ENCODE results near the gene CLTRN. TPM values are rescaled to one million over a fixed set of nuclear protein-coding genes. Genes with fewer than 3 reads are reported as not detected.
"Not testable (repeated sequence)": the region's sequence is repeated elsewhere in the genome, so short reads cannot be mapped to it uniquely, and the experiment has no call there.

Gene CLTRN
- polyA plus RNA-seq, 4 donors, result 17.3 to 27.3 (median 24.1) TPM

DNA sequence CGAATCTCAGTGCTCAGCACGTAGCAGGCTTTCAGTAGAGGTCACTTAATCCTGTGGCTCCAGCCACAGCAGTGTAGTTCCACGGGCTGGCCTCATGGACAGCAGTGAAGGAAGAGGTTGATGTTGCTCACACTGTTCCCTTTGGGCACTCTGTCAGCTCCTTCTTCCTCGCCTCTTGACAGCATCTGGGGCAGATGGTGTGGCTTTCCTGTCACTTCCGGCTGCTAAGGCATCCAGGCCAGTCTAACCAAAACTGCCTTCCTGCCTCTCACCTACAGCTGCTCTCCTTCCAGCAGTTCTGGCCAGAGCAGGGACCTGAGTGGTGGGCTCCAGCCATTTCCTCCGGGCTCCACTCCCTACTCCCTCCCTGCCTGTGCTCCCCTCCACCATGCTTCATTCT, 9.8 kb downstream of the CLTRN start:
- DNase-seq (ENCODE audit: low read depth in 4 of 4, low spot score in 3 of 4), result not testable (repeated sequence)

DNA sequence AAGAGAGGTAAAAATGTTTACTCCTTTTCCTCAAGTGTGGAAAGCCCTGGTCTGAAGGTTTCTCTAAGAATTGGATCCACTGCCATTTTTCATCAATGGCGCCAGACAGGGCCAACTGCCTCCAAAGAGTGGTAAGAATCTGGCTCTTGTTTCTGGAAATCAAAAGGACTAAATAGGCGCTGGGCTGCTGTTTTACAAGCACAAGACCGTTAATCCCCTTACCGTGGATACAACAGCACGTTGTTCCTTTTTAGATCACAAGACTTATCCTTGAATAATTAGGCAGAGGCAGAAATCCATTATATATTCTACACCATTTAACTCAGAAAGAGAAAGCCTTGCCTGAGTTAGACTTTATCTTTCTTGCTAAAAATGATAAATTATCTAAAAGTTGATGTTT, 10.6 kb downstream of the CLTRN start:
- DNase-seq (ENCODE audit: low read depth in 4 of 4, low spot score in 3 of 4), result no peak

DNA sequence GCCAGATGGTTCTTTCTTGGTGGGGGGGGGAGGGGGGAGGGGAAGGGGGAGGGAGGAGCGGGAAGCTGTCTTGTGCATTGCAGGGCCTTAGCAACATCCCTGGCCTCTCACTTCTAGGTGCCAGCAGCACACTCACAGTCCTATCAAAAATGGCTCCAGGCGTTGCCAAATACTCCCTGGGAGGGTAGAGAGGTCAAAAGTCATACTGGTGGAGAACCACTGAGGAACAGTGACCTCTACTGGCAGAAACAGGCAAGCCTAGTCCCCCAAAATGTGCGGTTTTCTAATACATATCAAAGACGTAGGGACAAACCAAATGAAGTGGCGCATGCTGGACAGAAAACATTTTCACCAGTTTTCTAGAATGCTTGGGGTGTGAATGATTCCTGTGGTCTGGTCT, 17.1 kb downstream of the CLTRN start:
- not testable (repeated sequence) for DNase-seq (ENCODE audit: low read depth in 4 of 4, low spot score in 3 of 4)

DNA sequence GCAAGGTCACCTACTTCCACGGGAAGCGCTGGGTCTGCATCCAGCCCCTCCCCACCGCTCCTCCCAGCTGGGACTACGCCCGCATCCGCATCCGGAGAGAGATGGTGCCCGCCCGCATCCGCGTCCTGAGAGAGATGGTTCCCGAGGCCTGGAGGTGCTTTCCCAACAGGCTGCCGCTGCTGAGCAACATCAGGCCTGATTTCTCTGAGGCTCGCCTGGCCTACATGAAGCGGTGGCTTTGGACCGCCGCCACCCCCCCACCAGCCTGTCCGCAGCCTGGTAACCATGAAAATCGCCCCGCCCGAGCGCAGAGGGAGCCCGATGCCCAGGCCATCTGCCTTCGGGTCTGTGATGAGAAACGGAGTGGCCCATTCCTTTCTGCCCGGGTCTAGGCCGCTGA, 18.1 kb downstream of the CLTRN start:
- no peak for DNase-seq (ENCODE audit: low read depth in 4 of 4, low spot score in 3 of 4)

DNA sequence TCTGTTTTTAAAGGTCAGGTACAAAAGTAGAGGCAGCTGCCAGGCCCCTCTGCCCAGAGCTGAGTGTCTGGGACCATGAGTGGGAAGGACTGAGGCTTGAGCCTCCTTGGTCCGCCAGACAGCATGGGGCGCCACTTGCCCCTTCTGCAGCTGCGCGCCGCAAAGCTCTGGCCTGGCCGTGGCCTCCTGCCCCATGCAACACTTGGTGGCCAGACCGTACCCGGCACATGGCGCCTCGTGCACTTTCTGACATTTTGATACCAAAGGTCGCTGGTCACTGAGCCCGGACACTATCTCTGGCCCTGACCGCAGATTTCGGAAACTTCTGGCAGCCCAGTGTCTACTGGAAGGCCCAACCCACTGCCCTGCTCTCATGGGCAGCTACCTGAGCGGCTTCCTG, 18.6 kb downstream of the CLTRN start:
- no peak for DNase-seq (ENCODE audit: low read depth in 4 of 4, low spot score in 3 of 4)

DNA sequence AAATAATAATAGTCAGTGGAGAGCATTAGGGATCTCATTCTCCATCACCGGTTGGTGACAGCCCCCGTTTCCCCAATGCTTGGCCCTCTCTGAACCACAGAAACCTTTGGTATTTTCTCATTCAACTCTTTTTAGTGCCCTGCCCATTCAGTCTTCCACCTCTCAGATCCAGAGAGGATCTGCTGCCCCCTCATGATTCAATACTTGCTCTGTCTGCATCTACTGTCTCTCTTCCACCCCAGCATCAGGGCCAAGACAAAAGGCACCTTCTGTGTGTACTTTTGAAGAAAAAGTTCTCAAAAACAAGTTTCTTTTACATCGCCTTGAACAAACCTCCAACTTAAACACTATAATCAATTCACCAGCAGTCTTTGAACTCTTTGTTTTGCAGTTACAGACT, 19.3 kb downstream of the CLTRN start:
- DNase-seq (ENCODE audit: low read depth in 4 of 4, low spot score in 3 of 4), result no peak

DNA sequence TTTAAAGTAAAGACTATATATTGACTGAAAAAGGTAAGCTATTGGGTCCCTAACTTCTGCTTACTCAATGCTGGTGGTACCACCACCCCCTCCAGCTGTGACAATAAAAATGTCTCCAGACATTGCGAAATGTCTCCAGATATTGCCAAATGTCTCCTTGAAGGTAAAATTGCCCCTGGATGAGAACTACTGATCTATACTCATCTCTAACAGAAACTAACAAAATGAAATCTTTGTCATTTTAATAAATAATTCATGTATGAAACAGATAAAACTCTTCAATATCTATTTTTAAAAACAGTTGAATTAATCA, 20.1 kb downstream of the CLTRN start:
- no peak for DNase-seq (ENCODE audit: low read depth in 4 of 4, low spot score in 3 of 4)

DNA sequence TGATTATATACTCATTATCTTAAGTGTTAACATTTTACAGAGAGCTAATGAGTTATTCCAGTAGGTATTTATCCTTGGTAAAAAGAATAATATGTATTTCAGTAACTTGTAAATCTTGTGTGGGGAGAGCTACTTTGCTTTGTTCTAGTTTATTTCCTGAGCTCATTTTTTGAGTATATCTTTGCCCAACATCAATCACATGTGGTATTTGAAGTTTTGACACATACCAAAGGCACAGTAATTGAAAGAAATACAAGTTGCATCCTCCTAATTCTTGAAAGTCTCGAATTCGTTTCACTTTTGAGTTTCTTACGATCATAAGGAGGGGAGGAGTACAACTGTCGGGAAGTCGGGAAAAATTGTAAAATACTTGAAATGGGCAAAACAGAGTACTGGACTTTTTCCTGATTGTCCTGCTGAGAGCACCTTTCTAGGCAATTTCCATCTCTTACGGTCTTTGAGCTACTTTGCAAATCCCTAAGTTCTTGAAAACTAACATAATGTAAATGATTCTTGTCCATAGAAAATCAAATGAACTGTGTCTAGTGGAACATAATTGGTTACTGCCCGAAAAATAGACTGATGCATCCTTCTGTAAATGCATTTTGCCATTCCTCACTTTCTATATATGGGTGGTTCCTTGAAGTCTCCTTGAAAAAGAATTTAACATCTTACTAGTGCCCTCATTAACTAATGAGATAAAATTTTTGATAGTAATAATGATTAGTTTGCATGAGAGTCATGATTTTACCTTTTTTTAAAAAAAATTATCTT, 20.6 kb downstream of the CLTRN start:
- no peak for DNase-seq (ENCODE audit: low read depth in 4 of 4, low spot score in 3 of 4)

DNA sequence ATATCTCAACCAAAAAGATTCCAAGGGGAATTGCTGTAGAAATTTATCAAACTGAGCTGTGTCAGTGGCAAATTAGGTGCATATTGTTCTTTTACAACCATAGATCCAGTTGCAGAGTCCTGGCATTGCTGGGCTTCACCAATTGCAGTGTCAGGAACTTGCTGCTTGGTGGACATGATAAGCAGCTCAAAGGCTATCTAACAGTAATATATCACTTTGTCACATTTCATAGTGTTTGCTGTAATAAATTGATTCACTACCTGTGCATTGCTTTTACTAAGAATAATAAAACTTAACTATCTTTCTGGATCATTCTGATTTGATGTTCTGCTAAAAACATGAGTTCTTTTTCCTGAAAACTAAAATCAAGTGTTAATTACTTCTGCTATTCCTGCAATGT, 33.0 kb downstream of the CLTRN start:
- DNase-seq (ENCODE audit: low read depth in 4 of 4, low spot score in 3 of 4), result no peak

DNA sequence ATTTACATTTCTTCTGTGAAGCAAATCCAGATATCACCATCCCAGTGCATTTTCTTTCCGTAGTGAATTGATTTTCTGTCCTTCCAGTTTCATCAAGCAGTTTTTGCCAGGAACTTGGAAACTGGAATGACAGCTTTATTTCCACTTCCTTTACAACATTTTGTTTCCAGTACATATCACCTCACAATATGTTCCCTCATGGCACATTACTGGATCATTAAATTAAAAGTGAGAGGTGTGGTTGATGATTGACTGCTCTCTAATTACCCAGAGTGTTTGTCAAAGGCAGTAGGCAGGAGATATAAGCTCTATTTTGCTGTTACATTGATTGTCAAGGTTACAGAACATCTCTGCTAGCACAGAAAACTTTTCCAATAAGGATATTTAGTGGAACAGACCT, 41.6 kb downstream of the CLTRN start:
- DNase-seq (ENCODE audit: low read depth in 4 of 4, low spot score in 3 of 4), result no peak

DNA sequence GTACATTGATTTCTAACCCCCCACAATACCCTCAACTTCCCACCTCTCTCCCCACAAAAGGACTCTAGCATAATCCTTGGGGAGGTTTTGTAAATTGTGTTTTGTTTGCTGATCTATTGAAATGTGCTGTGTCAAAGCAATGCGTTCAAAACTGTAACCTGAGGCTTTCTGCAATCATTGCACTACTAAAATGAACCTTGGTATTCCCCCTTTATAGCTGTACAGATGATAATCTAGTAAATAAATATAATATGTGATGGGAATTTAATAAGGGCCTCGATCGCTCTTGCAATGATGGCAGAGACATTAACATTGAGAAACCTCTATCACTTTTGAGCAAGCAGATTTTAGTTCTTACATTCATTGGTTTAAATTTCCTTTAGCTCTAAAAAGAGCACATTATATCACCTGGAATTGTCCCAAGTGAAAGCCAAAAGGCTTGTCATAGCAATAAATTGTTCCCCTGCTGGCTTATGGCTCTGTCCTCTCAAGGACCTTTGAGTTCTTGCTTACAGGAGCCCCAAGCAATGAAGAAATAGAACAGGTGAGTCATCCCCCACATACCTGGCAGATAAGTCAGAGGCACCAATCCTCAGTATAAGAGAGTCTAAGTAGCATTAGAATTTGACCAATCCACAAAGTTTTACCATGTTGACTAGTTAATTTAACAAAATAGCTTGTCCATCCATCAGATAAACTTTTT, 45.4 kb downstream of the CLTRN start:
- no peak for DNase-seq (ENCODE audit: low read depth in 4 of 4, low spot score in 3 of 4)

DNA sequence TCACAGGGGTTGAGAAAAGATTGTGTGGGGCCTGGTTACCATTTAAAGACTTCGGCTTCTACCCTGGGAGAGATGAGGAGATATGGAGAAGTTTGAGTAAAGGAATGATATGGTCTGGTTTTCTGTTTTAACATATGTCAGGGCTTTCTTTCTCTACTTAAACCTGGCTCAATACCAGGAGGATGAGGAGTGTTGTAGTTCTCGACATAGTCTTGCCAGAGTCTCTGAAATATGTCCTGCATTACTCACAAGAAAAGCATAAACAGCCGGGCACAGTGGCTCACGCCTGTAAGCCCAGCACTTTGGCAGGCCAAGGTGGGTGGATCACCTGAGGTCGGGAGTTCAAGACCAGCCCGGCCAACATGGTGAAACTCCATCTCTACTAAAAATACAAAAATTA, 47.5 kb downstream of the CLTRN start:
- no peak for DNase-seq (ENCODE audit: low read depth in 4 of 4, low spot score in 3 of 4)

DNA sequence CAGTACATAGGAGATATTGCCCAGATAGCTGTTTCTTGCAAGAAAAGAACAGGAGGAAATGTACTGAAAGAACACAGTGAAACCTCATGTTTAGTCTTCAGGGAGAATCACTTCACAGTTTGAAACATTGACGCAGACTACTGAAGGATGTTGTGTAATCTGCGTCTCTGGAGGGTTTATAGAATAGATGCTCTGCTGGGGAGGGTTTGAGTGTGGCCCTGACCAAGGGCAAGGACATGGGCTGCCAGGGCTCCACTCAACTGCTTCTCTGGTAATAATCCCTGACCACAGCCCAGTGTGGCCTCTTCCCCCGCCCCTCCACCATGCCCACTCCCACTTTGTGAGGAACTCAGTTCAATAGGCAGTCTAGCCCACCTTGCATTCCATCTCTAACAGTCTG, 48.1 kb downstream of the CLTRN start:
- no peak for DNase-seq (ENCODE audit: low read depth in 4 of 4, low spot score in 3 of 4)

DNA sequence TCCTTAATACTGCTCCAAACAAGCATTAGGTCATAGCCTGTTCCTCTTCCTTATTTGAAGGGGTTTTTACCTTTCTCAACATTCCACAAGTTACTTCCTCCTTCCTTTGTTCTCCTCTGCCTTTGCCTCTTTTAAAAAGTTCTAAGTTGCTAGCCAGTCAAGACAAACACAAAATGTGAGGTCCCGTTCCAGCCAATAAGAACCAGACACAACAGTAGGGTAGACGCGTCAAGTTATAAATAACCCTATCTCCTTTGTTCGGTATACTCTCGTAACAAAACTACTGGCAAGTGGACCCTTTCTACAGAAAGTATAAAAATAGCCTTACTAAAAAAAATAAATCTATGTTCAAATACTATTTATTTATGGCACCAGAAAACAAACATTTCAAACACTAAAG, 57.5 kb downstream of the CLTRN start:
- no peak for DNase-seq (ENCODE audit: low read depth in 4 of 4, low spot score in 3 of 4)

DNA sequence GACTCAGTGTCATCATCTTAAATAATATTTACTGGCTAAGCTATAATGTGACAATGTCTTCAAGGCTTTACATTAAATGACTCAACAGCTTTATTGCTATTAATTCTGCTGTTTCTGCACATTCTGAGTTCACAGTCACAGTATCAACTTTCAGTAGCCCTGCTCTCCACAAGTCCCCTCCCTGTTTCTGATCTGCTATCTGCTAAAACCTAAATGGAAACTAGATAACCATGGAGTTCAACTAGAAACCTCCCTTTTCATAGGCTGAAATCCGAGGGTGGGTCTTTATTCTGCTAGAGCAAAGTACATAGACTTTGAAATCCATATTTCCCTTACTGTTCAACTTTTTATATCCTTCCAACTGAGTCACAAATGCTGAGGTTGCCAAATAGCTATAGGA, 58.5 kb downstream of the CLTRN start:
- DNase-seq (ENCODE audit: low read depth in 4 of 4, low spot score in 3 of 4), result no peak

DNA sequence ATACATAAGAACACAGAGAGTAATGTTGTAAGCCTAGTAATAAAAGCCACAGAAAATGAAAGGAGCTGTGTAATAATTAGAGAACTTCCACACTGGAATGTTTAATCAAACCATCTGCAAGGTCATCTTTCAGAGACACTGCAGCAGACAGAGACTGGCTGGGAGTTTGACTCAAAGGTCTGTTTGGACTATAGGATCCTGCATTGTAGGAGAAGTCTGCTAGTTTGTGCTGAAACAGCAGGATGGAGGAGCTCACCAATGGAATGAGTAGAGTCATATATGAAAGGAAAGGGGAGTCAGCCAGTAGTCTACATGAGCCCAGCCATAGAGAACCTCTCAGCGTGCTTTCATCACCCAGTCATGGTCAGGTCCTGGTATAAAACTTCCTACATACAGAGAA, 59.4 kb downstream of the CLTRN start:
- DNase-seq (ENCODE audit: low read depth in 4 of 4, low spot score in 3 of 4), result no peak

DNA sequence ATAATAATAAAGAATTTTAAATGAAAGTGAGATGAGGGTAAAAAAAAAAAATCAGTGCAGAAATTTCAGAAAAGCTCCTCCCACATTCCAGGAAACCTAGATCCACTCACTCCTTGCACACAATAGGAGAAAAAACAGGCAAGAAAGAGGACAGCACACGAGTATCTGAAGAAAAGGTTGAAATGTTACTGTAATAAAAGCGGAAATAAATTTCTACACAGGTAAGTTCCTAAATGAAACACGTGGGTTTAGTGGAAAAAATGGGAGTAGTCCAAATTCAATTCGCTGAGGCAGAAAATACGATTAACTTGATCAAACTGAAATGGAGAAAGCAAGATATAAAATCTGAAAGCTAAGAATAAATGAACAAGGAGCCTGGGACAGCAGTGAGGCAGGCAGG, 61.8 kb downstream of the CLTRN start:
- DNase-seq (ENCODE audit: low read depth in 4 of 4, low spot score in 3 of 4), result no peak

DNA sequence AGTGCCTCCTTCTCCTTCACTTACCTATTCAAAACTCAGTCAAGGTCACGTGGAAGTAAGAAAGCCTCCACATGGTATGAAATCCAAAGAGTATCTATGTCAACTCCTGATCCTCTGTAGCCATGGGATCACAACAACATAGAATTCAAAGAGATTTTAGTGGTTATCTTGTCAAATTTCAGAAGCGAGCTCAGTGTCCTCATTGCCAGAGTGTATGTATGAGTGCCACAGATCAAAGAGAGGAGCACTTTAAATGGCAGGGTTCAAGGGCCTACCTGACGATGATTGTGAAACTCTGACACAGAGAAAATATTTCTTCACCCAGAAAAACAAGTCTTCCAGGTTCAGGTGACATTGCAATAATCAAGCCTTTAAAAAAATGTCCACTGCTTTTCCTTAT, 62.7 kb downstream of the CLTRN start:
- no peak for DNase-seq (ENCODE audit: low read depth in 4 of 4, low spot score in 3 of 4)

DNA sequence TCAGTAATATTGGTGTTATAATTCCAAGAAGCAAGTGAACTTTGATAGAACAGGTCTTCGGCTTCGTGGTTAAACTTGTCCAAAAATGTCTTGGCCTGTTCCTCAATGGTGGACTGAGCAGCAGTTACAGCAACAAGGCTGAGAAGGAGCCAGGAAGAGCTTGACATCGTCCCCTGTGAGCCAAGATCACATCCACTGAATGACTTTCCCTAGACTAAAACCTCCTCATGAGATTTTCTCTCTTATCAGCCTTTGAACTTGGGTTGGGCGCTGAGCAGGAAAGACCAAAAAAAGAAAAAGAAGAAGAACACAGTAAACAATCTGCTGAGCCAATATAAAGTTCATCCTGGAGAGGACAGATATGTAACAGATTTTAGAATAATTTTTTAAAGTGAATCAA, 63.9 kb downstream of the CLTRN start, which contains the start of gene ACE2:
Gene ACE2, minus strand, starts transcription at position 216 of the 400 bp plus-strand sequence. Its CDS starts 49 bp downstream, at position 167.
- DNase-seq (ENCODE audit: low read depth in 4 of 4, low spot score in 3 of 4), result no peak

DNA sequence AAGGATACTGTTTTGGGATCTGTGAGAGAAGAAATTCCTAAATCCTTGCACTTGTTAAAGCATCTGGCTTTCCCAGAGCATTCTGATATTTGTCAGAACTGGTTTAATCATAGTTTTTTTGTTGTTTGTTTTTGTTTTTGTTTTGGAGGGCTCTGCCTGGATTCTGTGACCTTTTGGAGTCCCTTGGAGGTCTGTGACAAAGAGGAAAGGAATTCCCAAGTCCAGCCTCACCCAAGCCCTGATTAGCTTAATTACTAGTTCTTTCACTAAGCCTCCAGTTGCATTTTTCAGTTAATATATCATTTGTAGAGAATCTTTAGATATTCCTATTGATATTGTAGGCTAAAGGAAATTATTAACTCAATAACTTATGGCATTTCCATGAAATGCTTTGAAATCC, 64.6 kb downstream of the CLTRN start:
- DNase-seq (ENCODE audit: low read depth in 4 of 4, low spot score in 3 of 4), result no peak

DNA sequence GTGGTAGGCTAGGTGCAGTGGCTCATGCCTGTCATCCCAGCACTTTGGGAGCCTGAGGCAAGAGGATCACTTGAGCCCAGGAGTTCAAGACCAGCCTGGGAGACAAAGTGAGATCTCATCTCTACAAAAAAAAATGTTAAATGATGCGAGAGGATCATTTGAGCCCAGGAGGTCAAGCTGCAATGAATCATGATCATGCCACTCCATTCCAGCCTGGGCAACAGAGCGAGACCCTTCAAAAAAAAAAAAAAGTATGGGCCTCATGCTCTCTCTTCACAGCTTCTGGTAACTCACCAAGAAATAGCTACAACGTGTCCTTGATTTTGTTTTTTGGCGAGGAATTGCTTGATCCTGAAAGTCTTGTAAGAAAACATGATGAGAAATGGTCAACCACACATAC, 65.1 kb downstream of the CLTRN start:
- no peak for DNase-seq (ENCODE audit: low read depth in 4 of 4, low spot score in 3 of 4)

DNA sequence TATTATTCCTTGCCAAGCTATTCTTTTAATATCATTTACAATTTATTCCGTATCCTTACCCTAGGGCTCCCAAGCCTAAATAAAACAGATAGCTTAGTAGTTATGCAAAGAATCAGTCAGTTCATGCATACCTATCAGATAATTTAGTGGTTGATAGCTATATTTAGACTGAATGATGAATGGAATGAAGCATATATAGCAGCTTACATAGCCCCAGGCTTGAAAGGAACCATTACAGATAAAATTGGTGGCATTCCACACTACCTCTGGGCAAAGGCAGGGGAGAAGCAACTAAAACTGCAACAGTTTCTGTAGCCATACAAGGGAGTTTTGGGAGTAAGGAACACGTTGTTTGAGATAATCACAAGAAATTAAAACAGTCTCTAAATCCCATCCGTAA, 66.6 kb downstream of the CLTRN start:
- DNase-seq (ENCODE audit: low read depth in 4 of 4, low spot score in 3 of 4), result no peak

DNA sequence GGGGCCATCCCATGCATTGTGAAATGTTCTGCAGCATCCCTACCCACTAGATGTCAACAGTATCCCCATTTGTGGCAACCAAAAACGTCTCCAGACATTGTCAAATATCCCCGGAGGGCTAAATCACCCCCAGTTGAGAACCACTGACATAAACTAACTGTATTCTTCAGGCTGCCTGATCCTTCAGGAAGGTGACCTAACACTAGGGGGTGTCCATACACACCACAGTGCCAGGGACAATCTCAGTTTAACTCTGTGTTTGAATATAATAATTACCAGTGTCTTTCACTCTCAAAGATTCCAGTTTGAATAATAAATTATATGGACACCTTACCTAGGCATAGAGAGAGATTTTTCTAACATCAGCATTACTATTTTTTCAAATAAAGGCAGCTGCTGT, 70.2 kb downstream of the CLTRN start:
- no peak for DNase-seq (ENCODE audit: low read depth in 4 of 4, low spot score in 3 of 4)
